Neuron (in vitro differentiated cells): ENCODE data around the gene NRAS.

Experiments
- H2AFZ ChIP-seq: one replicate; pipeline ENCODE4 v1.6.1; 2013; ENCODE audit warnings: low read depth, mild to moderate bottlenecking, inconsistent platforms, low read length, moderate library complexity
- H3K27me3 ChIP-seq: one replicate; pipeline ENCODE4 v1.6.1; 2013; ENCODE audit warnings: low read length; ENCODE audit not compliant: insufficient read depth
- H3K36me3 ChIP-seq: one replicate; pipeline ENCODE4 v1.6.1; 2013; ENCODE audit warnings: low read length; ENCODE audit not compliant: insufficient read depth
- H3K4me1 ChIP-seq: one replicate; pipeline ENCODE4 v1.6.1; 2013; ENCODE audit warnings: low read length; ENCODE audit not compliant: insufficient read depth
- H3K4me3 ChIP-seq: 2 replicates; pipeline ENCODE4 v1.5.1; 2013; ENCODE audit warnings: mild to moderate bottlenecking, low read length, moderate library complexity
- H3K9me3 ChIP-seq: one replicate; pipeline ENCODE4 v1.6.1; 2013; ENCODE audit warnings: low read length

The NRAS gene

GRCh38 chr1:114718661-114719423, 2.3 kb upstream of the NRAS start:
- H3K4me1 ChIP-seq = peaks cover 16% of the 10 kb centered on the region
- no peak overlapping the region for H2AFZ ChIP-seq
- H3K36me3 ChIP-seq = peaks cover 70% of the 10 kb centered on the region
- H3K27me3 ChIP-seq = no peaks in the 10 kb centered on the region
- no peaks in the 10 kb centered on the region for H3K9me3 ChIP-seq
- H3K4me3 ChIP-seq = no peak overlapping the region

- H3K27me3 ChIP-seq = no peaks in the 10 kb centered on the region
- H3K36me3 ChIP-seq = peaks cover 70% of the 10 kb centered on the region
- peaks cover 16% of the 10 kb centered on the region for H3K4me1 ChIP-seq
- peak overlapping the region; percentile 17 for H2AFZ ChIP-seq
- peak overlapping the region; percentile 88 for H3K4me3 ChIP-seq
- no peaks in the 10 kb centered on the region for H3K9me3 ChIP-seq
Measured at GRCh38 chr1:114715952-114716303, 643 bp downstream of the NRAS start.

GRCh38 chr1:114712977-114713376, 3.6 kb downstream of the NRAS start:
- Histone ChIP-seq H3K36me3 (peaks cover 67% of the 10 kb centered on the region), H3K4me1 (peaks cover 16% of the 10 kb centered on the region), H2AFZ (no peak overlapping the region), H3K27me3 (no peaks in the 10 kb centered on the region), H3K9me3 (no peaks in the 10 kb centered on the region), H3K4me3 (no peak overlapping the region)

- Histone ChIP-seq H3K4me3 (no peak overlapping the region), H2AFZ (no peak overlapping the region), H3K9me3 (no peaks in the 10 kb centered on the region), H3K27me3 (no peaks in the 10 kb centered on the region), H3K4me1 (peaks cover 4% of the 10 kb centered on the region), H3K36me3 (peaks cover 84% of the 10 kb centered on the region)
Measured at GRCh38 chr1:114710360-114710759, 6.2 kb downstream of the NRAS start.

GRCh38 chr1:114707604-114708003, 9.0 kb downstream of the NRAS start:
- peaks cover 61% of the 10 kb centered on the region for H3K36me3 ChIP-seq
- no peaks in the 10 kb centered on the region for H3K27me3 ChIP-seq
- no peak overlapping the region for H2AFZ ChIP-seq

GRCh38 chr1:114703242-114703641, 13.3 kb downstream of the NRAS start:
- Histone ChIP-seq H3K27me3 (no peaks in the 10 kb centered on the region), H3K36me3 (peaks cover 24% of the 10 kb centered on the region), H3K9me3 (no peaks in the 10 kb centered on the region), H2AFZ (no peak overlapping the region), H3K4me3 (no peak overlapping the region), H3K4me1 (no peaks in the 10 kb centered on the region)

More at GRCh38 chr1:114707604-114708003, 9.0 kb downstream of the NRAS start:
- no peaks in the 10 kb centered on the region for H3K9me3 ChIP-seq
- no peak overlapping the region for H3K4me3 ChIP-seq
- H3K4me1 ChIP-seq = no peaks in the 10 kb centered on the region

GRCh38 chr1:114702737-114703136, 13.8 kb downstream of the NRAS start:
- Histone ChIP-seq H3K27me3 (no peaks in the 10 kb centered on the region), H3K4me3 (no peak overlapping the region), H3K36me3 (peaks cover 19% of the 10 kb centered on the region), H3K9me3 (no peaks in the 10 kb centered on the region), H2AFZ (no peak overlapping the region), H3K4me1 (no peaks in the 10 kb centered on the region)

- Histone ChIP-seq H3K4me1 (no peaks in the 10 kb centered on the region), H3K9me3 (no peaks in the 10 kb centered on the region), H3K36me3 (peaks cover 11% of the 10 kb centered on the region), H2AFZ (no peak overlapping the region), H3K4me3 (no peak overlapping the region), H3K27me3 (no peaks in the 10 kb centered on the region)
Measured at GRCh38 chr1:114701931-114702330, 14.6 kb downstream of the NRAS start.

GRCh38 chr1:114700036-114700600, 16.5 kb downstream of the NRAS start:
- no peak overlapping the region for H3K4me3 ChIP-seq
- no peaks in the 10 kb centered on the region for H3K36me3 ChIP-seq
- no peak overlapping the region for H2AFZ ChIP-seq
- H3K27me3 ChIP-seq = no peaks in the 10 kb centered on the region
- no peaks in the 10 kb centered on the region for H3K9me3 ChIP-seq
- no peaks in the 10 kb centered on the region for H3K4me1 ChIP-seq

GRCh38 chr1:114696810-114697209, 19.8 kb downstream of the NRAS start:
- Histone ChIP-seq H3K9me3 (no peaks in the 10 kb centered on the region), H3K4me3 (no peak overlapping the region), H3K27me3 (no peaks in the 10 kb centered on the region), H2AFZ (no peak overlapping the region), H3K36me3 (no peaks in the 10 kb centered on the region), H3K4me1 (no peaks in the 10 kb centered on the region)

- no peak within 1 kb of the TSS for H3K4me3 ChIP-seq
- no peaks in the 10 kb centered on the region for H3K36me3 ChIP-seq
- no peaks in the 10 kb centered on the region for H3K4me1 ChIP-seq
- H3K27me3 ChIP-seq = no peaks in the 10 kb centered on the region
- no peaks in the 10 kb centered on the region for H3K9me3 ChIP-seq
- H2AFZ ChIP-seq = no peak within 1 kb of the TSS
Measured at GRCh38 chr1:114695430-114696058, 21.0 kb downstream of the NRAS start, which contains the start of gene AMPD1. Gene AMPD1, minus strand, starts transcription at chr1:114695546. Its CDS starts 75 bp downstream, at chr1:114695471.

- no peak overlapping the region for H2AFZ ChIP-seq
- no peaks in the 10 kb centered on the region for H3K9me3 ChIP-seq
- no peaks in the 10 kb centered on the region for H3K27me3 ChIP-seq
- H3K4me1 ChIP-seq = no peaks in the 10 kb centered on the region
- H3K36me3 ChIP-seq = no peaks in the 10 kb centered on the region
- H3K4me3 ChIP-seq = no peak overlapping the region
Measured at GRCh38 chr1:114694540-114695310, 21.8 kb downstream of the NRAS start.

GRCh38 chr1:114692947-114693346, 23.6 kb downstream of the NRAS start:
- no peaks in the 10 kb centered on the region for H3K4me1 ChIP-seq
- H3K36me3 ChIP-seq = no peaks in the 10 kb centered on the region
- H2AFZ ChIP-seq = no peak overlapping the region
- no peaks in the 10 kb centered on the region for H3K9me3 ChIP-seq
- H3K4me3 ChIP-seq = no peak overlapping the region
- peaks cover 8% of the 10 kb centered on the region for H3K27me3 ChIP-seq
